GM21423 (cell line): ENCODE measurements around the gene EIF5B.
"Not testable (repeated sequence)": the region's sequence is repeated elsewhere in the genome, so short reads cannot be mapped to it uniquely, and the experiment has no call there.

ENCODE experiments used
- ATAC-seq: cut with Tn5 transposase; IDR thresholded peaks from one replicate; pipeline ENCODE4 v1.9.1; 2021; ENCODE audit warnings: mild to moderate bottlenecking, moderate library complexity; ENCODE audit not compliant: unreplicated experiment

Gene EIF5B

GRCh38 chr2:99356853-99357252, 19.7 kb downstream of the EIF5B start:
- no peak for ATAC-seq

GRCh38 chr2:99365661-99366060, 28.5 kb downstream of the EIF5B start:
- no peak for ATAC-seq

- not testable (repeated sequence) for ATAC-seq
These were observed 31.7 kb downstream of the EIF5B start for GRCh38 chr2:99368854-99369253.

- no peak for ATAC-seq
These were observed 36.0 kb downstream of the EIF5B start for GRCh38 chr2:99373144-99373543.

GRCh38 chr2:99374747-99375146, 37.6 kb downstream of the EIF5B start:
- ATAC-seq = no peak

GRCh38 chr2:99376254-99376864, 39.2 kb downstream of the EIF5B start:
- no peak for ATAC-seq

- no peak for ATAC-seq
These were observed 40.7 kb downstream of the EIF5B start for GRCh38 chr2:99377879-99378278.

GRCh38 chr2:99380376-99381010, 43.3 kb downstream of the EIF5B start:
- ATAC-seq = peak; percentile 71

- no peak for ATAC-seq
These were observed 45.0 kb downstream of the EIF5B start for GRCh38 chr2:99382143-99382542.

- ATAC-seq = no peak
These were observed 48.8 kb downstream of the EIF5B start for GRCh38 chr2:99386011-99386410.

- no peak for ATAC-seq
These were observed 51.7 kb downstream of the EIF5B start for GRCh38 chr2:99388892-99389291.

GRCh38 chr2:99389371-99389770, 52.2 kb downstream of the EIF5B start:
- no peak for ATAC-seq

GRCh38 chr2:99389946-99390345, 52.8 kb downstream of the EIF5B start:
- ATAC-seq = no peak

GRCh38 chr2:99395589-99396130, 58.5 kb downstream of the EIF5B start:
- no peak for ATAC-seq

- ATAC-seq = no peak
These were observed 60.2 kb downstream of the EIF5B start for GRCh38 chr2:99397266-99397920.

GRCh38 chr2:99398303-99398702, 61.1 kb downstream of the EIF5B start:
- no peak for ATAC-seq

GRCh38 chr2:99399063-99399462, 61.9 kb downstream of the EIF5B start:
- ATAC-seq = no peak

GRCh38 chr2:99399795-99400194, 62.6 kb downstream of the EIF5B start:
- ATAC-seq = no peak

GRCh38 chr2:99401841-99402240, 64.7 kb downstream of the EIF5B start:
- ATAC-seq = no peak

GRCh38 chr2:99403084-99403483, 65.9 kb downstream of the EIF5B start:
- no peak for ATAC-seq

- no peak for ATAC-seq
These were observed 66.3 kb downstream of the EIF5B start for GRCh38 chr2:99403524-99403923.
